OCI-LY1 (cell line): ENCODE results near the gene CELSR2.

Source experiments
- CTCF ChIP-seq: fragments of 200-600 bp; sonication (generic), shearing (Covaris generic); IDR thresholded peaks from 2 replicates; pipeline ENCODE4 v1.5.1; 2017; ENCODE audit warnings: mild to moderate bottlenecking, antibody characterized with exemption, low read length, moderate library complexity, mixed read lengths
- EZH2 ChIP-seq: fragments of 200-600 bp; sonication (generic), shearing (Covaris generic); IDR thresholded peaks from 2 replicates; pipeline ENCODE4 v1.8.0; 2017; ENCODE audit warnings: borderline replicate concordance, mixed run types, mild to moderate bottlenecking, antibody characterized with exemption, low read length, moderate library complexity, mixed read lengths

- TF ChIP-seq CTCF = no peak
- TF ChIP-seq EZH2 = no peak
Measured at GRCh38 chr1:109256971-109257681, 7.8 kb downstream of the CELSR2 start.
